Ishikawa (cell line): Measurements from ENCODE around the gene ETFBKMT.

Source experiments
- CEBPB ChIP-seq: IDR thresholded peaks from 2 replicates; pipeline ENCODE4 v1.6.1; 2012
- CREB1 ChIP-seq: IDR thresholded peaks from 2 replicates; pipeline ENCODE4 v1.6.1; 2012; ENCODE audit warnings: low read depth
- EGR1 ChIP-seq: IDR thresholded peaks from 2 replicates; pipeline ENCODE4 v1.6.1; 2012
- EP300 ChIP-seq: IDR thresholded peaks from 2 replicates; pipeline ENCODE4 v1.6.1; 2012; ENCODE audit warnings: borderline replicate concordance
- FOXM1 ChIP-seq: IDR thresholded peaks from 2 replicates; pipeline ENCODE4 v1.6.1; 2012; ENCODE audit warnings: low read depth, borderline replicate concordance
- MAX ChIP-seq: IDR thresholded peaks from 2 replicates; pipeline ENCODE4 v1.6.1; 2012
- NFIC ChIP-seq: IDR thresholded peaks from 2 replicates; pipeline ENCODE4 v1.6.1; 2012
- RAD21 ChIP-seq: IDR thresholded peaks from 2 replicates; pipeline ENCODE4 v1.6.1; 2012; ENCODE audit warnings: low read depth
- TAF1 ChIP-seq: IDR thresholded peaks from 2 replicates; pipeline ENCODE4 v1.6.1; 2012; ENCODE audit warnings: low read depth, mild to moderate bottlenecking
- TCF12 ChIP-seq: IDR thresholded peaks from 2 replicates; pipeline ENCODE4 v1.6.1; 2012; ENCODE audit warnings: low read depth
- TEAD4 ChIP-seq: IDR thresholded peaks from 2 replicates; pipeline ENCODE4 v1.6.1; 2012
- USF1 ChIP-seq: IDR thresholded peaks from 2 replicates; pipeline ENCODE4 v1.6.1; 2012
- YY1 ChIP-seq: IDR thresholded peaks from 2 replicates; pipeline ENCODE4 v1.6.1; 2012; ENCODE audit warnings: low read depth
- ZBTB7A ChIP-seq: IDR thresholded peaks from 2 replicates; pipeline ENCODE4 v1.6.1; 2012; ENCODE audit warnings: low read depth
- TF ChIP-seq, protein P1 (sequence below): IDR thresholded peaks from 2 replicates; pipeline ENCODE4 v1.6.1; 2012; ENCODE audit warnings: low read depth, mild to moderate bottlenecking

ETFBKMT gene

DNA sequence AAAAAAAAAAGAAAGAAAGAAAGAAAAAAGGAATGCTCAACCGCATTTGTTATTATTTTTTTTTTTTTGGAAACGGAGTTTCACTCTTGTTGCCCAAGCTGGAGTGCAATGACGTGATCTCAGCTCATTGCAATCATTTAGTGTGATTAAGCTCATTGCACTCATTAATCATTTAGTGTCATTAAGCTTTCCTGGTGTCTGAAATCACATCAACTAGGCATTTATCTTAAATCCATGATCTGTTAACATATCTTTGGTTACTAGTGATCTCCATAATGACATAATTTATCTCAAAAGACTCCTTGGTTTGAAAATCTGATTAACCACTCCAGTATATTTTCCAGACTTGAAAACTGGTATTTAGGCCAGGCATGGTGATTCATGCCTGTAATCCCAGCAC, 26.3 kb downstream of the ETFBKMT start:
- no peak for TF ChIP-seq TCF12
- TF ChIP-seq, protein P1, sequence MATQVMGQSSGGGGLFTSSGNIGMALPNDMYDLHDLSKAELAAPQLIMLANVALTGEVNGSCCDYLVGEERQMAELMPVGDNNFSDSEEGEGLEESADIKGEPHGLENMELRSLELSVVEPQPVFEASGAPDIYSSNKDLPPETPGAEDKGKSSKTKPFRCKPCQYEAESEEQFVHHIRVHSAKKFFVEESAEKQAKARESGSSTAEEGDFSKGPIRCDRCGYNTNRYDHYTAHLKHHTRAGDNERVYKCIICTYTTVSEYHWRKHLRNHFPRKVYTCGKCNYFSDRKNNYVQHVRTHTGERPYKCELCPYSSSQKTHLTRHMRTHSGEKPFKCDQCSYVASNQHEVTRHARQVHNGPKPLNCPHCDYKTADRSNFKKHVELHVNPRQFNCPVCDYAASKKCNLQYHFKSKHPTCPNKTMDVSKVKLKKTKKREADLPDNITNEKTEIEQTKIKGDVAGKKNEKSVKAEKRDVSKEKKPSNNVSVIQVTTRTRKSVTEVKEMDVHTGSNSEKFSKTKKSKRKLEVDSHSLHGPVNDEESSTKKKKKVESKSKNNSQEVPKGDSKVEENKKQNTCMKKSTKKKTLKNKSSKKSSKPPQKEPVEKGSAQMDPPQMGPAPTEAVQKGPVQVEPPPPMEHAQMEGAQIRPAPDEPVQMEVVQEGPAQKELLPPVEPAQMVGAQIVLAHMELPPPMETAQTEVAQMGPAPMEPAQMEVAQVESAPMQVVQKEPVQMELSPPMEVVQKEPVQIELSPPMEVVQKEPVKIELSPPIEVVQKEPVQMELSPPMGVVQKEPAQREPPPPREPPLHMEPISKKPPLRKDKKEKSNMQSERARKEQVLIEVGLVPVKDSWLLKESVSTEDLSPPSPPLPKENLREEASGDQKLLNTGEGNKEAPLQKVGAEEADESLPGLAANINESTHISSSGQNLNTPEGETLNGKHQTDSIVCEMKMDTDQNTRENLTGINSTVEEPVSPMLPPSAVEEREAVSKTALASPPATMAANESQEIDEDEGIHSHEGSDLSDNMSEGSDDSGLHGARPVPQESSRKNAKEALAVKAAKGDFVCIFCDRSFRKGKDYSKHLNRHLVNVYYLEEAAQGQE, result no peak
- TF ChIP-seq MAX, result no peak
- TF ChIP-seq USF1, result no peak
- no peak for TF ChIP-seq CEBPB
- TF ChIP-seq ZBTB7A, result no peak
- no peak for TF ChIP-seq EGR1
- TF ChIP-seq RAD21, result no peak
- TF ChIP-seq CREB1, result no peak
- TF ChIP-seq EP300, result no peak

- TF ChIP-seq TAF1 (no peak), NFIC (no peak), FOXM1 (no peak), TEAD4 (no peak), ZBTB7A (no peak), MAX (no peak), CREB1 (no peak), USF1 (no peak), CEBPB (no peak), EGR1 (no peak)
These were observed 27.6 kb downstream of the ETFBKMT start for GRCh38 chr12:31687101-31687527.

GRCh38 chr12:31702047-31702446, 42.6 kb downstream of the ETFBKMT start:
- TF ChIP-seq RAD21, result peak; percentile 51
- no peak for TF ChIP-seq MAX

DNA sequence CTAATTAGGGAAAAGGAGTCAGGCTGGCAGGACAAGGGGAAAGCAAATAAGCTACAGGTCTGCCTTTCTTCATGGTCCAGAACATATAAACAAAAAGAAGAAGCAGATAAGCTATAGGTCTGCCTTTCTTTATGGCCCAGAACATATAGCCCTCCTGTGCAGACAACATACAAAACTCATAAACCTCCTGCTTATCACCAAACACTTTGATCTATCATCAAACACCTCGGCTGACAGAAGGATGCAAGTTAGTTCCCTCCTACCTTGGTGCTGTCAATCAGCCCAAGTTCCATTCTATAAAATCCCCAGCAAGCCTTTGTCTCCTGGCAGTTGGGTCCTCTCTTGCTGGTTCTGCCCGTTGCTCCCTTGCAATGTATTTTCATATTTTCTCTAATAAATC, 46.1 kb downstream of the ETFBKMT start:
- TF ChIP-seq MAX (no peak), NFIC (no peak), CREB1 (no peak), TAF1 (no peak), TEAD4 (no peak), RAD21 (no peak), TCF12 (no peak), EGR1 (no peak), ZBTB7A (no peak), YY1 (no peak), FOXM1 (no peak), USF1 (no peak), CEBPB (no peak), EP300 (no peak)
- TF ChIP-seq, protein P1, result no peak

GRCh38 chr12:31710021-31710818, 50.7 kb downstream of the ETFBKMT start:
- TF ChIP-seq, protein P1, result no peak
- no peak for TF ChIP-seq TEAD4
- no peak for TF ChIP-seq MAX
- no peak for TF ChIP-seq EP300
- TF ChIP-seq TAF1, result no peak
- no peak for TF ChIP-seq CEBPB
- TF ChIP-seq YY1, result no peak
- no peak for TF ChIP-seq EGR1
- no peak for TF ChIP-seq NFIC
- no peak for TF ChIP-seq CREB1
- TF ChIP-seq FOXM1, result no peak
- no peak for TF ChIP-seq USF1
- TF ChIP-seq RAD21, result no peak
- no peak for TF ChIP-seq TCF12
- TF ChIP-seq ZBTB7A, result no peak
